Stimulated activated CD8-positive, alpha-beta memory T cell treated with anti-CD3 and anti-CD28 coated beads, Interleukin-2, amount 100 ng/mL, for 1 hour (primary cell): ENCODE data around the gene HIVEP3.
A peak's percentile ranks its signal among the peaks of the same experiment; 100 is the strongest.

Experiments
- DNase-seq, 2 donors: peaks; one replicate each; pipeline ENCODE4 v3.0.0-alpha.2; 2020; ENCODE audit warnings: low read depth in 2 of 2

Gene HIVEP3

GRCh38 chr1:41813226-41813625 lies 105.5 kb downstream of the HIVEP3 start:
- no peak for DNase-seq

DNA sequence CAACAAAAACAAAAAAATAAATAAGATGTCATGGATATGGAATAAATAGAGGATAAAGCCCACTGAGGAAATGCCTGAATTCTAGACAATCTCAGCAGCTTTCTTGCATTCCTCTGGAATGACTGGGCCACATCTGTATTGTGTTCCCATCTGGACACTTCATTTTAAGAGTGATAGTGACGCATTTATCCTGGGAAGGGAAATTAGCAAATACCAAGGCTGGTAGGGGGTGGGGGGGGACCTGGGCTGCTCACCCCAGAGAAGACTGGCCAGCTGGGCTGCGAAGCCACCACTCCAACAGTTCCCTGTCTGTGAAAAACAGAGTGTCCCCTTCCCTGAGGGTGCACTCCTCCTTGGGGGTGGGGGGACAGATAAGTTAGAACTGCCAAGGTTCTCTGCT lies 106.3 kb downstream of the HIVEP3 start:
- DNase-seq: no peak

DNA sequence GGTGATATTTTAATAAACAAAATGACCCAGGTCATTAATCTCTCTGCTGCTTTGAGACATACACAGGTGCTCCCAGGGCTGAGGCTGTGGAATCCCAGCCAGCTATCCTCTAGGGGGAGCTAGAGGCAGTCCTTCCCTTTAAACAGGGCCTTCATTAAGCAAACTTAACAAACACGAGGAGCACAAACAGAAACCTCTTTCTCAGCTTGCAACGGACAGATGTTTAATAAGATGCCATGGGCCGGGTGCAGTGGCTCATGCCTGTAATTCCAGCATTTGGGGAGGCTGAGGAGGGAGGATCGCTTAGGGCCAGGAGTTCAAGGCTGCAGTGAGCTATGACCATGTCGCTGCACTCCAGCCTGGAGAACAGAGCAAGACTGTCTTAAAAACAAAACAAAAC lies 106.7 kb downstream of the HIVEP3 start:
- DNase-seq: no peak

GRCh38 chr1:41811051-41811795 lies 107.5 kb downstream of the HIVEP3 start:
- DNase-seq: no peak

- DNase-seq: no peak
These were observed 108.3 kb downstream of the HIVEP3 start for GRCh38 chr1:41810446-41810845.

DNA sequence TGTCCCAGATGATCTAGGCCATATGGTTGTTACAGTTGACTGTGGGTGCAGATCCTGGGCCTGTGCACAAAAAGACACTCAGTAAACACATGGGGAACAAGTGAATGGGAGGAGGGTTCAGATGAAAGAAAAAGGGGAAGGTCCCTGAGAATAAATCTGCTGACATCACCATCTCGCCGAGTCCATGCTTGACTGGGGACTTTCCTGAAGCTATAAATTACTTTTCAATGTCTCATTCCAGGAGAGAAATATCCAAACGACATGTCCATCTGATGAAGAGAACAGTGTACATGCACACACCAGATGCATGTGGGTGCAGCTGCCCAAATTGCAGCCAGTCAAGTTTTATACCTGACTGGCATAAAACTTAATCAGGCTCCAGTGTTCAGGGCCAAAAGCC lies 109.0 kb downstream of the HIVEP3 start:
- no peak for DNase-seq

GRCh38 chr1:41807390-41807789 lies 111.3 kb downstream of the HIVEP3 start:
- no peak for DNase-seq

DNA sequence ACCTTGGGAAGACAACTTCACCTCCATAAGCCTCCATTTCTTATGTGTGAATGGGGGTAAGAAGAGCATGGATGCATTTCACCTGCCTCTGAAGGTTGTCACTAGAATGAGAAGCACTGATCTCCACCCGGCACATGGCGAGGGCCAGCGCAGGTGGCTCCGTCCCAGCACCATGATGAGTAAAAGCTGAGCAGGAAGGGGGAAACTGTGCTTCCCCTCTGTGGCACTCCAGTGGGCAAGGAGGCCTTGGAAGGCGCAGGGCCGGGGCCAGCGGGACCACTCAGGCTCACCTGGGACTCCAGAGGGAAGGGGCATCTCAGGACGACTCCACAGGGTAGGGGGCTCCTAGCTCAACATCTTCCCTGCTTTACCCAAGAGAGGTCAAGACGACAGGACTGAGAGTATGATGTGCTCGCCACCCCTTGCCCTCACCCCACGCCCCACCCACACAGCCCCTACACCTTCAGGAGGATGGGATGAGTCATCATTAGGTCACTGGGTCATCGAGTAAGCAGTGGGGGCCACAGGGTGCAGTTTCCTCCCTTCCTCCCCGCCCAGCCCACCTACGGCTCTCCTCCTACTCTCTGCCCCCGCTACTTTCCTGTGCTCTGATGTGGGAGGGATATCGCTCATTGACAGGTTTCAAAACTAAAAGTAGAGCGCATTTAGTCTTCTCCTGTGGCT lies 112.1 kb downstream of the HIVEP3 start:
- DNase-seq: peak in 1 of 2 donors; percentile 33

GRCh38 chr1:41805771-41806471 lies 112.8 kb downstream of the HIVEP3 start:
- DNase-seq: peak in 1 of 2 donors; percentile 24

GRCh38 chr1:41804176-41804575 lies 114.5 kb downstream of the HIVEP3 start:
- DNase-seq: no peak

DNA sequence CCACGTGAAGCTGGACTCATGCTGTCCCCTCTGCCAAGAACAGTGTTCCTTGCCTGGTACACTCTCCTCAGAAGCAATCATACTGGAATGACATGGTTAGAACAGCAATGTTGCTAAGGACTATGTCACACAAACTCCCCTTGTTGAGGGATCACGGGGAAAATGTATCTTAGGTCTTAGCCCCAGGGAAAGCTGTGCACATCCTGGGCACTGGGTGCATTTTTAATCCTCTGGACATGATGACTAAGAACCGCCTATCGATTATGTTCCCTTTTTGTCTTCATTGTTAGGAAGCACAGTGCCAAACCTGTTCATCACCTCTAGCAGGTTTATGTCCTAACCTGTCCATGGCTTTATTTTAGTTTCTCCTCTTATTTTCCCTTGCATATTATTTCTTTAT lies 115.1 kb downstream of the HIVEP3 start:
- no peak for DNase-seq

GRCh38 chr1:41802532-41803501 lies 115.9 kb downstream of the HIVEP3 start:
- DNase-seq: no peak

DNA sequence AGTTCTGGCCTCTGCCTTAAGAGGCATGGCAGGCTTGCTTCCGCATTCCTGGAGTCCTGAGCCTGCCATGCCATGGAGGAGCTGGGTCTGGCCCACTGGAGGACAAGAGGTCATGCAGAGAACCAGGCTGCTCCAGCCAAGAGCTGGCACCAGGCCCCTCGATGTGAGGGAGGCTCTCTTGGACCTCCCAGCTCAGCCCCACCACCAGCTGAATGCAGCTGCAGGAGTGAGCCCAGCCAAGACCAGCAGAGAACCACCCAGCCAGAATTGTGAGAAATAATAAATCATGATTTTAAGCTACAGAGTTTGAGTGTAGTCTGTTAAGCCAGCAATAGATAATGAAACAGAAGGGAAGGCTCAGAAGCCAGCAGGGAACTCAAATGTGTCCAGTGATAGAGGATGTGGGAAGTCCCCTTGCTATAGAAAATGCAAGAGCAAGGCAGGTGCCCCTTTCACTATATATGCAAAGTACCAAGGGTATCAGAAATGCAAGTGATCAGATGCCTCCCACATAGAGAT lies 118.4 kb downstream of the HIVEP3 start:
- DNase-seq: no peak

- no peak for DNase-seq
These were observed 119.0 kb downstream of the HIVEP3 start for GRCh38 chr1:41799723-41800122.

- no peak for DNase-seq
These were observed 119.5 kb downstream of the HIVEP3 start for GRCh38 chr1:41799205-41799604.

DNA sequence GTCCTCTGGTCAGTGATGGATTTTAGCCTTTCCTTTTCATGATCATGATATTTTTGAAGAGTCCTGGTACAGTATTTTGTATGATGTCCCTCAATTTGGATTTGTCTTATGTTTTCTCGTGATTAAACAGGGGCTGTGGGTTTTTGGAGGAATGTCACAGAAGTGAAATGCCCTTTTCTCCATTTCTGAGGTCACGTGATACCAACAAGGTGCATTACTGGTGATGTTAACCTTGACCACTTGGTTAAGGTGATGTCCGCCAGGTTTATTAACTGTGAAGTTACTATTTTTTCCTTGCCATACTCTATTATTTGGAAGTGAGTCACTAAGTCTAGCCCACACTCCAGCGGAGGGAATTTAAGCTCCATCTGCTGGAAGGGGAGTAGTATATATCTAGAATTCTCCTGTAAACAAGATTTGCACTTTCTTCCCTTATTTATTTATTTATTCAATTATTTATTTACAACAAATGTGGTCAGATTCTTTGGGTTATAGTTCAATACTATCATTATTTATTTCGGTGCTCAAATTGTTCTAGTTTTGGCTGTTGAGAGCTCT lies 123.4 kb downstream of the HIVEP3 start:
- DNase-seq: no peak

GRCh38 chr1:41794031-41794430 lies 124.7 kb downstream of the HIVEP3 start:
- DNase-seq: no peak

DNA sequence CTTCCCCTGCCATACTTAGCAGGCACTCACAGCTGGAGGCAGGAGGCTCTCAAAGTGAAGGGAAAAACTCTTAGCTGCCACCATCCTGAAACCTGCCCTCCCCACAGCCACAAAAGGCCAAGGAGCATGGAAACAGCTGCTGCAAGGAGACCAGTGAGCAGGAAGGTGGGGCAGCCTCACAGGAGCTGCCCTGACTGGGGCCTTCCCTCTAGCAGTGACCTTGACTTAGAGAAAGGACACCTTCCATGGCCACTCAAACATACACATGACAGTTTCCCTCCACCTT lies 126.3 kb downstream of the HIVEP3 start:
- no peak for DNase-seq

- DNase-seq: no peak
These were observed 126.8 kb downstream of the HIVEP3 start for GRCh38 chr1:41791667-41792484.

- no peak for DNase-seq
These were observed 128.4 kb downstream of the HIVEP3 start for GRCh38 chr1:41790351-41790750.
